Adipocyte (in vitro differentiated cells): ENCODE results near the gene IFFO2.

Experiments
- DNase-seq: peaks from one replicate; pipeline ENCODE4 v3.0.0-alpha.2; 2015; ENCODE audit warnings: low read depth
- H3K27me3 ChIP-seq: replicated peaks from 2 replicates; pipeline ENCODE4 v1.7.0; 2013; ENCODE audit warnings: mild to moderate bottlenecking, low read length, moderate library complexity; ENCODE audit not compliant: control insufficient read depth, insufficient read depth
- H3K36me3 ChIP-seq: 2 replicates; pipeline ENCODE4 v1.7.0; 2013; ENCODE audit warnings: low read length, mild to moderate bottlenecking, moderate library complexity; ENCODE audit not compliant: control insufficient read depth, insufficient read depth, severe bottlenecking
- H3K4me1 ChIP-seq: 2 replicates; pipeline ENCODE4 v1.7.0; 2013; ENCODE audit warnings: mild to moderate bottlenecking, low read length, moderate library complexity; ENCODE audit not compliant: control insufficient read depth, insufficient read depth
- H3K4me3 ChIP-seq: 2 replicates; pipeline ENCODE4 v1.7.0; 2013; ENCODE audit warnings: mild to moderate bottlenecking, low read length, moderate library complexity
- H3K9ac ChIP-seq: 2 replicates; pipeline ENCODE4 v1.7.0; 2013; ENCODE audit warnings: mild to moderate bottlenecking, low read length, moderate library complexity
- H3K9me3 ChIP-seq: 2 replicates; pipeline ENCODE4 v1.7.0; 2013; ENCODE audit warnings: mild to moderate bottlenecking, low read length, moderate library complexity; ENCODE audit not compliant: control insufficient read depth

Gene IFFO2

DNA sequence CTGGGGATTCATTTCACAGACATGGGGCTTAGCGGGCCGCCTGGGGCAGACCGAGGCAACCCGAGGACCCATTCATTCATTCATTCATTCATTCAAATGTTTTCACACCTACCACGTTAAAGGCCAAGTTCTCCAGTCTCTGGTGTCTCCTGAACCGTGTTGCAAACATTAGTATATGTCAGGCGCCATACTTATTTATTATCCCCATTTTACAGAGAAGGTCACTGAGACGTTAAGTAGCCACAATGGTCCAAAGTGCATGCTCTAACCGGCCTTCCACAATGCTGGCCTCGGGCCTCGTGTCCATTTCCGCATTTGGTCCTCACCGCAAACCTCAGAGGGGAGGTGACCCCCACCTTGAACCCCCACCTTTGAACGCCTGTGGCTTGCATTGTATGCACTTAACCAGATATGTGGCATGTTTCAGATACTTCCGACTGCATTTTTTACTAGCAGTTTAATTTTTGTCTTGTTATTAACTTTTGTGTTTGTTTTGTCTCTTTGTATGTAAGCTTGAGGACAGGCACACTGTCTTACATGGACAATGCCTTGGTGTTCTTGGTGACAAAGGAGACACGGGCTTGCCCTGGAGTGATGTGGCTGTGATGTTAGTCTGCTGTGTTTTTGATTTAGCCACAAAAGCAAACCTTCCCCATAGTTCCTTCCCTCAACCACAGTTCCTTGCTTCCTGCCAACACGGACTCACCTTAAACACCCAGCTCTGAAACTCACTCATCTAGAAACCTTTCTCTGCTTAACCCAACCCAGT lies 1.2 kb upstream of the IFFO2 start:
- peak overlapping the region; percentile 82 for H3K4me3 ChIP-seq
- no peaks in the 10 kb centered on the region for H3K27me3 ChIP-seq
- DNase-seq: no peak

DNA sequence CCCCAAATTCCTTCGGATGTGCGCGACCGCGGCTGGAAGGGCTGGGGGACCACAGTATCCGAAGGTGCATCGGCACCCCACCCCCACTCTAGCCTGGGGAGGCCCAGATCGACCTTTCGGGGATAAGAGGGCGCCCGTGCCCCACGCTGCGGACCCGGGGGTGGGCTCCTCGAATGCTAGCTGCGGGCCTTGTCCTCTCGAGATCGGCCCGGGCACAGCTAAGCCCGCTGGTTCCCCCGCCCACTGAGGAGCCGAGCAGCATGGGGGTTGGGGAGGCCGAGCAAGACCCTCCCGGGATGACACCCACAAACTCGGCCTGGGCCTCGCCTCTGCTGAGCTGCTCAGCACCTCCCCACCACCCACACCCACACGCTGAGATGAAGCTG lies 653 bp upstream of the IFFO2 start:
- peaks cover 38% of the 10 kb centered on the region for H3K4me1 ChIP-seq
- peak overlapping the region; percentile 87 for H3K9ac ChIP-seq
- H3K4me3 ChIP-seq: peak overlapping the region; percentile 82
- H3K27me3 ChIP-seq: no peaks in the 10 kb centered on the region
- no peaks in the 10 kb centered on the region for H3K9me3 ChIP-seq
- no peak for DNase-seq
- no peaks in the 10 kb centered on the region for H3K36me3 ChIP-seq

More for the DNA sequence above, 1.2 kb upstream of the IFFO2 start:
- H3K4me1 ChIP-seq: peaks cover 43% of the 10 kb centered on the region
- no peaks in the 10 kb centered on the region for H3K36me3 ChIP-seq
- H3K9ac ChIP-seq: peak overlapping the region; percentile 87
- no peaks in the 10 kb centered on the region for H3K9me3 ChIP-seq

DNA sequence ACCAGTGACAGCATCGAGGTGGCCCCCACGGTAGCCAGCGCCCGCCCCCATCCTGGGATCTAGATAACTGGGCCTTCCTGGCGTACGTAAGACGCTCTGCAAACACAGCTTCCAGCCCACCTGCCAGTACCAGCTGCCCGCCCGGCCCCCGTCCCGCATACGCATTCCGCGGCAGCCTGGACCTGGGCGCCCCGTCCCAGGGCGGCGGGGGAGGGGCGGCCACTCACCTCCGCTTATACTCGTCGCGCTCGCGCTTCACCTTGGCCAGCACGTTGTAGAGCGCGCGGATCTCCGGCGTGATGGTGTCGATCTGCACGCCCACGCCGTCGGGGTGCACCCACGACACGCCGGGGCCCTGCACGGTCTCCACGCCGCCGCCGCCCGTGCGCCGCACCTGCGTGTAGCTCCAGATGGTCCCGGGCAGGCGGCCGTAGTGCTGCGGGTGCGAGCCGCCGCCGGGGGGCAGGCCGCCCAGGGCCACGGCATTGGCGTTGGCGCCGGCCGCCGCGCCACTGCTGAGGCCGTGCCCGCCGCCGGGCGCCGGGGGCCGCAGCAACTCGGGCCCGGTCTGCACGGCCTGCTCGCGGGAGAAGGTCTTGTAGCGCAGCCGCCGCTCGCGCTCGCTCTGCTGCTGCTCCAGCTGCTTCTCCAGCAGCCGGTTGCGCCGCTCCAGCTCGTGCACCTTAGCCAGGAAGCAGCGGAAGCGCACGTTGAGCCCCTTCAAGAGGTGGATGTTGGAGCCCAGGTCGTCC lies 859 bp downstream of the IFFO2 start:
- Histone ChIP-seq H3K36me3 (no peaks in the 10 kb centered on the region), H3K4me3 (peak overlapping the region; percentile 85), H3K27me3 (no peaks in the 10 kb centered on the region), H3K9ac (peak overlapping the region; percentile 78), H3K4me1 (peaks cover 36% of the 10 kb centered on the region), H3K9me3 (no peaks in the 10 kb centered on the region)
- peak; percentile 61 for DNase-seq

DNA sequence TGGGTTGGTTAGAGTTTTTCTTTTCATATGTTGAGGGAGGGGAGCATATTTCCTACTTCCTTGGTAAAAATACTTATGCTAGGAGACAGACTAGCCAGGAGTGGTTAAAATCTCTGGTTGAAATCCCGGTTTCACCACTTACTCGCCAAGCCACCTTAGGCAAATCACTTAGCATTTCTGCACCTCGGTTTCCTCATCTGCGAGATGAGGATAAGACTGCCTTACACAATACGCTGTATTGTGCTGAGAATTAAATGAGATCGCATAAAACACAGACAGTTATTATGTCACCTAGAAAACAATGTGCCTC lies 1.4 kb downstream of the IFFO2 start:
- DNase-seq: no peak

DNA sequence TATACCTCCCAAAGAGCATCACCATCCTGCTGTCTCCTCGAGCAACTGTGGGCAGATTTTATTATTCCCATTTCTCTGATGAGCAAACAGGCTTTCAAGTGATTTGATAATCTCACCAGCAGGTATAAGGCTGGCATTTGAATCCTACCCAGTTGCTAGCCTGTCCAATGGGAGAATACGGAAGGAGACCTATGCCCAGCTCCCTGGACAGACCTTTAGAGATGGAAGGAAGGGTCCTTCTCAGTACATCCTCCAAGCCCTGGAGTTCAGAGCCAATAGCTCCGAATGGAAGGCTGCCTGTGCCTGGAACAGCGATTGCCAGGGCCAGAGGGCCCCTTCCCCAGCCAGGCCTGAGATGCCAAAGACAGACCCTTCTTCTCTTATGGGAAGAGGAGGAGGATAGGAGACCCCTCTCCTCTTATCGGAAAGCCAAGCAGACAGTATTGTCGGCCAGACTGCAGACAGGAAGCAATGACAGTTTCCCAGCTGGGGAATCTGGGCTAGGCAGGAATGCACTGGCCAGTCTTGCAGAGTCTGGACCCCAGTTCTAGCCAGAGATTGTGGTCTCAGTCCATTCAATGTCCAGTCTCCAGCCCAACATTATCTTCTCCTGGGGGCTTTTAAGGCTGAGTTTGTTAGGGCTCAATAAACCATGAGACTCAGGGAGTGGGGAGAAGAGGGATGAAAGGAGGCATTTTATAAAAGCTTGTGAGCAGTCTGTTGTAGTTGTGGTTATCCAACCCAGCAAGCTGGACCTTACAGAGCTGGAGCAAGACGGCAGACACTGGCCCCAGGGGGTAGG lies 2.0 kb downstream of the IFFO2 start:
- Histone ChIP-seq H3K27me3 (no peaks in the 10 kb centered on the region), H3K36me3 (no peaks in the 10 kb centered on the region), H3K9me3 (no peaks in the 10 kb centered on the region), H3K4me3 (peak overlapping the region; percentile 85), H3K4me1 (peaks cover 43% of the 10 kb centered on the region), H3K9ac (peak overlapping the region; percentile 78)
- peak; percentile 51 for DNase-seq

More for the DNA sequence above, 1.4 kb downstream of the IFFO2 start:
- peaks cover 37% of the 10 kb centered on the region for H3K4me1 ChIP-seq
- H3K9ac ChIP-seq: peak overlapping the region; percentile 78
- H3K36me3 ChIP-seq: no peaks in the 10 kb centered on the region
- no peaks in the 10 kb centered on the region for H3K27me3 ChIP-seq
- H3K4me3 ChIP-seq: peak overlapping the region; percentile 85
- no peaks in the 10 kb centered on the region for H3K9me3 ChIP-seq

DNA sequence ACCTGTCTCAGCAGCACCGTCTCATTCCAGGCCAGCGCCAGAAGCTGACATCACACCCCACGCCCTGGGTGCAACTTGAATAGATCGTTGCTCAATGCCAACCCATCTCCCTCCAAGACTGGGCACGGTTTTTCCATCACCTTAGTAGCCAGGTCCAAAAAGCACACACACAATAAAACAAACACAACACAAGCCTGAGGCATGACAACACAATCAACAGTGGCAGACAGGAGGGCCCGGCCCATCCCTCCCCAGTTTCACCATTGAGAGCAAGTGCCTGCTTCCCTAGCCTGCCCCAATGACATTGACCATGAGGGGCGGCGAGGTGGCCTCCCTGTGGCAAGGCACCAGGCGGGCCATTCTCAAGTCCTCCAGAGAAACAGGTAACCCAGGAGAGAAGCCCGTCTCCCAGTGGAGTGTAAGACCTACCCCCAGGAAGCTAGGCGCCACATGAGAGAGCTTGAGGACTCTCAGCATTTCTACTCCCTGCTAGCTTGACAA lies 2.7 kb downstream of the IFFO2 start:
- Histone ChIP-seq H3K9ac (no peak overlapping the region), H3K4me3 (peak overlapping the region; percentile 85), H3K36me3 (no peaks in the 10 kb centered on the region), H3K4me1 (peaks cover 50% of the 10 kb centered on the region), H3K27me3 (no peaks in the 10 kb centered on the region), H3K9me3 (no peaks in the 10 kb centered on the region)
- no peak for DNase-seq

DNA sequence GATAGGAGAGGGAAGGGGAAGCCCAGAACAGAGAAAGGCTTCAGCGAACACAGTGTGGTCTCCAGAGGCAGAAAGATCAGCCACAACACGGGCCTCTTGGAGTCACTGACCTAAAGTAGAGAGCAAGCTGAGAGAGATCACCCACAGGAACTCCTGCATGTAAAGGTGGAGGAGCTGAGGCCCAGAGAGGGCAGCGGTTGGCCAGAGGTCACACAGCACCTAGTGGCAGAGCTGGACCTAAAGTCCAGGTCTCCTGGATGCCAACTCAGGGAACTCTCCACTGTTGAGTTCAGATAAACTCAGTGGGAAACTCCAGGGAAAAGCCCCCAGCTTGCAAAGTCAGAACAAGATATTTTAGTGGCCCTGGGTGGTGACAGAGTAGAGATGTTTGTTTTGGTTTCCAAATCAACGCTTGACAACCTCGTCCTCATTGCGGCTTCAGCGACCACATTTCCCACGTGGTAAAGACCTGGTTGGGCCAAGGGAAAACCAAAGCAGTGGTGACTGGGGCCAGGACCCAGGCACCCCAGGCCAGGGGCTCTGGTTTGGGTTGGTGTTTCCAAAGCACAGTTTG lies 4.6 kb downstream of the IFFO2 start:
- Histone ChIP-seq H3K36me3 (no peaks in the 10 kb centered on the region), H3K9me3 (no peaks in the 10 kb centered on the region), H3K9ac (peak overlapping the region; percentile 76), H3K4me1 (peaks cover 57% of the 10 kb centered on the region), H3K27me3 (no peaks in the 10 kb centered on the region), H3K4me3 (no peak overlapping the region)
- no peak for DNase-seq

DNA sequence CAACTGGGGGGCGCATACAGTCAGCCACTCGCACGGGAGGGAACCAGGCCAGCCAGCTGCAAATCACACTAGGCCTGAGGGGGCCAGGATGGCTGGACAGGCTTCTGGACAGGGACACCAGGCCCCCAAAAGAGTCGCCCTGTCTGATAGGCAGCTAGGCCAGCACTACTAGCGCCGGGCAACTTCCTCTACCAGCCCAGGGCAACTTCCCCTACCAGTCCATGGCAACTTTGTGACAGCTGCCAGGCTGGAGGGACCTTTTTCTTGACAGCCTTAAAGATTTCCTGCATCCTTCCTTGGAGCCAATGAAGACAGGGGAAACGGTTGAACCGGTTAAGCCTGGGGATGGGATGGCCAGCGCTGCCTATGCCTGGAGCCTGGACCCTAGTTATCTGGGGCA lies 5.1 kb downstream of the IFFO2 start:
- peak overlapping the region; percentile 76 for H3K9ac ChIP-seq
- H3K9me3 ChIP-seq: no peaks in the 10 kb centered on the region
- no peaks in the 10 kb centered on the region for H3K36me3 ChIP-seq
- no peaks in the 10 kb centered on the region for H3K27me3 ChIP-seq
- no peak for DNase-seq
- no peak overlapping the region for H3K4me3 ChIP-seq
- H3K4me1 ChIP-seq: peaks cover 60% of the 10 kb centered on the region

DNA sequence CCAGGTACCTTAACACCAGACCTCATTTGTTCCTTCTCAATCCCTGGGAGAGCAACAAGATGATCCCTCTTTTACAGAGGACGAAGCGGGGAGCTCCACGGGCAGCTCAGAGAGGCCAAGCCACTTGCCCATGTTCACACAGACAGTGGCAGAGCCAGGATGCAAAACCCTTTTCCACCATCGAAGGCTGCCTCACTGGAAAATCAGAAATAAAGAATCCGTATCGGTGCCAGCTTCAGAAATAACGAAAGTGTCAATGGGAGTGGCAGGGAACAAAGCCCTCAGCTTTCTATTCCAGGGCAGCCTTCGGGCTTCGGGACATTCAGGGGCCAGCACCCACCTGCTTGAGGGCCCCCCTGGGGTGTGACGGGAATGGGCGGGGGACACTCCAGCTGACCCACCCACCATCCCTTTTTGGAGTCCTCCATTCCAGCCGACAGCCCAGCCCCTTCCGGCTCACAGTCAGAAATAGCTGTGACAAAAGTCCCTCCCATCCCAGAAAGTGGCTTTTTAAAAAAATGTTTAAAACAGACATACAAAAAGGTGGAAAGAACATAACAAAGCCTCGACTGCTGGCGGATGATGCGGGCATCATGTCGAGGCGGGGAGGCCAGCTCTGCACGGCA lies 6.0 kb downstream of the IFFO2 start:
- Histone ChIP-seq H3K4me1 (peaks cover 60% of the 10 kb centered on the region), H3K27me3 (no peaks in the 10 kb centered on the region), H3K9ac (peak overlapping the region; percentile 76), H3K4me3 (peak overlapping the region; percentile 72), H3K9me3 (no peaks in the 10 kb centered on the region), H3K36me3 (no peaks in the 10 kb centered on the region)
- no peak for DNase-seq

DNA sequence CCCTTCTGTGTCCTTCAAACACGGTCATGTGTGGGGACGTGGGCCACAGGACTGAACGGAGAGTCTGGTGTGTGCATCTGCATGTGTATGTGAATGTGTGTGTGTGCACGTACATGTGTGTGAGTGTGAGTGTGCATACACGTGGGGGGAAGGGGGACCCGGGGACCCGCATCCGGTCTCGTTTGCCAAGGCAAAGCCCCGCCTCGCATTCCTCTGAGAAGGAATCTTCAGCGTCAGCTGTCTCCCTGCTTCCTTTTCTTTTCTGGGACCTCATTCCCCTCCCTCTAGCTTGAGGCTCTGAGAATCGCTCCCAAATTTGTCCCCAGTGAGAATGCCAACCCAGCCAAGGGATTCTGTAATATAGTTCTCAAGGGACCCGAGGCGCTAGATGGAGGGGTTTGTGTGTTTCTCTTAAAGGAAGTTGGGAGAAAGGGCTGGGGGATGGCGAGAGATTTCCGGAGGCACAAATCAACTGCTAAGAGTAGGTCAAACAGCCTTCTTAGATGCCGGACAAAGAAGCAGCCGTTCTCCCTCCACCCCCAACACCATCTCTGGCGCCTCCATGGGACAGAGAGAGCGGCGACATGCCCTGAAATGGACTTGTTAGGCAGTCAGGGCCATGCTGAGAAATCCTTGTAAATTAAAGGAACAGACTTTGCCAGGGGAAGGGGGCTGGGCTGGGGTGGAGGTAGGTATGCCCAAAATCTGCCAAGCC lies 6.6 kb downstream of the IFFO2 start:
- no peaks in the 10 kb centered on the region for H3K9me3 ChIP-seq
- no peaks in the 10 kb centered on the region for H3K36me3 ChIP-seq
- H3K4me3 ChIP-seq: peak overlapping the region; percentile 72
- peak; percentile 68 for DNase-seq
- peak overlapping the region; percentile 76 for H3K9ac ChIP-seq
- no peaks in the 10 kb centered on the region for H3K27me3 ChIP-seq
- H3K4me1 ChIP-seq: peaks cover 63% of the 10 kb centered on the region
